A673 (cell line): ENCODE results near the gene THADA.

Experiments
- CTCF ChIP-seq: fragments of 300-800, 200-600 bp; sonication (generic); conservative IDR thresholded peaks from 2 replicates; pipeline ENCODE4 v1.5.1; 2017; ENCODE audit warnings: low read depth, mild to moderate bottlenecking, antibody characterized with exemption, low read length, moderate library complexity, mixed read lengths
- EZH2 ChIP-seq: fragments of 200-600 bp; sonication (generic); IDR thresholded peaks from 2 replicates; pipeline ENCODE4 v1.6.1; 2017; ENCODE audit warnings: borderline replicate concordance, low read depth, mild to moderate bottlenecking, mixed read lengths, antibody characterized with exemption, low read length; ENCODE audit not compliant: poor library complexity, severe bottlenecking

DNA sequence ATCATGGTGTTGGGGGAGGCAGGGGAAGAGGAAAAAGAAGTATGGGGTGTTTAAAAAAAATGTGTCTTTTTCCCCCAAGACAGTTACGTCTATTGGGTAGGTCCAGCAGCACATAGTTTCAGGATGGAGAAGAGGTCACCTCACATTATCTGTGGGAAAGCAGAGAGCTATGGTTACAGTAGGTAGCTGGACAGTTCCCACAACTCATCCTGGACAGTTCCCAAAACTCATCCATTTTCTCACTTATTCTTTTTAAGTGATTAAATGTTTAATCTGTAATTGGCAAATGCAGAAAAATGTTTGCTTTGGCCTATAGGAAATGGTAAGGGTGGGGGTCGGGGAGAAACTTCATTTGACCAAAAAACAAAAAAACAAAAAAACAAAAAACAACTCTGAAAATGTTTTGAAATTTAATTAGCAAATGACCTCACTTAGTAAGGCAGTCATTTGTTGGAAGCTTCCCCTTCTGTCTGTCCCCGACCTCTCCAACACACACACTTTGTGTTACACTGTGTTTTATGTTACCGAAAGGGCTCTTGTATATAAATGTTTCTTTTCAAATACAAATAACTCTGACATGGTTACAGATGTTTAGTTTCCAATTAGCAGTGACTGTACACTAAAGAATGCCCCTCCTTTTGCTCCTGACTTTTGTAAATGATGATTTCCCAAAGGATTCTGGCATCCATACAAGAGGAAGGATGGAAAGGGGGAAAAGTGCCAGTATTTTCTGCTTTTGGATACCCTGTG lies 196.1 kb downstream of the THADA start:
- no peak for TF ChIP-seq EZH2
- no peak for TF ChIP-seq CTCF
